OCI-LY1 (cell line): Measurements from ENCODE around the gene CAMK4.

Experiments used
- EZH2 ChIP-seq: fragments of 200-600 bp; sonication (generic), shearing (Covaris generic); IDR thresholded peaks from 2 replicates; pipeline ENCODE4 v1.8.0; 2017; ENCODE audit warnings: borderline replicate concordance, mixed run types, mild to moderate bottlenecking, antibody characterized with exemption, low read length, moderate library complexity, mixed read lengths
- TF ChIP-seq, protein P1 (sequence below): fragments of 200-600 bp; sonication (generic), shearing (Covaris generic); IDR thresholded peaks from 2 replicates; pipeline ENCODE4 v1.5.1; 2017; ENCODE audit warnings: mild to moderate bottlenecking, antibody characterized with exemption, low read length, moderate library complexity, mixed read lengths

DNA sequence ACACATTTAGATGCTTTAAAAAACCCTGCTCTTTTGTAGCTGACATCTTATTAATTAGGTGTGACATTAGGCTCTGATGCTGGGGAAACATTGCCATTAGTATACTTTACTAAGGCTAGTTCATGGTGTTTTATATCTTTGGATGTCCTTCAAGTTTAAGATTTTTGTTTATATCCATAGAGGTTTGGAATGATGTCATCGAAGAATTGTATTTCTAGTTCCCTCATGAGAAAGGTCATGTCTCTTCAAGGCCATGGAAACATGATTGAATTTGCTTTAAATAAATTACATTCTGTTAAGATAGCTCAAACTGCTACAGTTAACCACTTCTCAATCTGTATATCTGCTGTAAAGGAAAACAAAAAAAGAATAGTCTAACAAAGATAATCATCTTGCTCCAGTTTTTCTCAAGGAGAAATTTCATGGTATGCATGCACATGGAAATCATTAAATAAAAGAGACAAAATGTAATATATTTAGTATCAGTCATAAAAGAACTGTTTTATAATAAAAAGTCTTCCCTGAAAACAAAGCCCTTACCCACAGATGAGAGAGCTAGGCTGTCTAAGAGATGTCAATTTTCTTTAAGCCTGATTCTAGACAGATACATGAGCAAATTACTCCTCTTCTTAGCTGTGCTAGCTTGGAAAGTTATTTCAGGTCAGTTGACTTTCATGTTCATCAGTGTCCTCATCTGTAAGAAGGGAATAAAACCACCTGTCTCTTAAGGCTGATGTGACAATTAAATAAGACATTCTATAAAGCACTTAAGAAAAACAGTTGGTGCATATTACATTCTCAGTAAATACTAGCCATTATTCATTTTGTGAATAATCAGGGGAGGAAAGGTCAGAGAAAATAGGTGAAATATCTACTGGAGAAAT, 313.2 kb downstream of the CAMK4 start:
- TF ChIP-seq, protein P1, sequence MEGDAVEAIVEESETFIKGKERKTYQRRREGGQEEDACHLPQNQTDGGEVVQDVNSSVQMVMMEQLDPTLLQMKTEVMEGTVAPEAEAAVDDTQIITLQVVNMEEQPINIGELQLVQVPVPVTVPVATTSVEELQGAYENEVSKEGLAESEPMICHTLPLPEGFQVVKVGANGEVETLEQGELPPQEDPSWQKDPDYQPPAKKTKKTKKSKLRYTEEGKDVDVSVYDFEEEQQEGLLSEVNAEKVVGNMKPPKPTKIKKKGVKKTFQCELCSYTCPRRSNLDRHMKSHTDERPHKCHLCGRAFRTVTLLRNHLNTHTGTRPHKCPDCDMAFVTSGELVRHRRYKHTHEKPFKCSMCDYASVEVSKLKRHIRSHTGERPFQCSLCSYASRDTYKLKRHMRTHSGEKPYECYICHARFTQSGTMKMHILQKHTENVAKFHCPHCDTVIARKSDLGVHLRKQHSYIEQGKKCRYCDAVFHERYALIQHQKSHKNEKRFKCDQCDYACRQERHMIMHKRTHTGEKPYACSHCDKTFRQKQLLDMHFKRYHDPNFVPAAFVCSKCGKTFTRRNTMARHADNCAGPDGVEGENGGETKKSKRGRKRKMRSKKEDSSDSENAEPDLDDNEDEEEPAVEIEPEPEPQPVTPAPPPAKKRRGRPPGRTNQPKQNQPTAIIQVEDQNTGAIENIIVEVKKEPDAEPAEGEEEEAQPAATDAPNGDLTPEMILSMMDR, result no peak
- no peak for TF ChIP-seq EZH2
